ENCODE results near the gene SPDYE6. TPM values are rescaled to one million over a fixed set of nuclear protein-coding genes. Genes with fewer than 3 reads are reported as not detected.

The SPDYE6 gene
- total RNA-seq, 1 donor from 2014 or later = not detected

GRCh38 chr7:102297487-102298218 is 58.6 kb downstream of the SPDYE6 start:
- no peak for DNase-seq
- TF ChIP-seq CTCF (IDR thresholded peaks at IDR 0.05; ENCODE audit: partially characterized antibody, unreplicated experiment) = no peak
- H3K36me3 Mint-ChIP-seq (ENCODE audit: unreplicated experiment) = no peaks in the 10 kb centered on the region
- peaks cover 11% of the 10 kb centered on the region for H3K27me3 Mint-ChIP-seq (ENCODE audit: unreplicated experiment)
- H3K4me1 Mint-ChIP-seq (ENCODE audit: low read depth, unreplicated experiment) = peaks cover 11% of the 10 kb centered on the region
- peaks cover 12% of the 10 kb centered on the region for H3K9me3 Mint-ChIP-seq (ENCODE audit: unreplicated experiment)
- H3K27ac Mint-ChIP-seq (ENCODE audit: unreplicated experiment) = no peak overlapping the region
- H3K4me3 Mint-ChIP-seq (ENCODE audit: unreplicated experiment) = no peak overlapping the region

GRCh38 chr7:102296514-102296913 is 59.7 kb downstream of the SPDYE6 start:
- TF ChIP-seq CTCF (IDR thresholded peaks at IDR 0.05; ENCODE audit: partially characterized antibody, unreplicated experiment) = no peak
- H3K36me3 Mint-ChIP-seq (ENCODE audit: unreplicated experiment) = no peaks in the 10 kb centered on the region

GRCh38 chr7:102296179-102296438 is 60.1 kb downstream of the SPDYE6 start:
- no peak for TF ChIP-seq CTCF (IDR thresholded peaks at IDR 0.05; ENCODE audit: partially characterized antibody, unreplicated experiment)
- H3K36me3 Mint-ChIP-seq (ENCODE audit: unreplicated experiment) = no peaks in the 10 kb centered on the region
- DNase-seq = no peak
- H3K4me3 Mint-ChIP-seq (ENCODE audit: unreplicated experiment) = no peak overlapping the region
- H3K9me3 Mint-ChIP-seq (ENCODE audit: unreplicated experiment) = peaks cover 9% of the 10 kb centered on the region
- H3K27ac Mint-ChIP-seq (ENCODE audit: unreplicated experiment) = no peak overlapping the region
- peaks cover 6% of the 10 kb centered on the region for H3K27me3 Mint-ChIP-seq (ENCODE audit: unreplicated experiment)
- peaks cover 17% of the 10 kb centered on the region for H3K4me1 Mint-ChIP-seq (ENCODE audit: low read depth, unreplicated experiment)

More at GRCh38 chr7:102296514-102296913, 59.7 kb downstream of the SPDYE6 start:
- peaks cover 8% of the 10 kb centered on the region for H3K27me3 Mint-ChIP-seq (ENCODE audit: unreplicated experiment)
- no peak for DNase-seq
- H3K9me3 Mint-ChIP-seq (ENCODE audit: unreplicated experiment) = peaks cover 9% of the 10 kb centered on the region
- H3K27ac Mint-ChIP-seq (ENCODE audit: unreplicated experiment) = no peak overlapping the region
- no peak overlapping the region for H3K4me3 Mint-ChIP-seq (ENCODE audit: unreplicated experiment)
- H3K4me1 Mint-ChIP-seq (ENCODE audit: low read depth, unreplicated experiment) = peaks cover 13% of the 10 kb centered on the region

Small RNAs within 50 kb of the gene (microRNA-seq; reads per million reads assigned to microRNA genes)
- gene MIR548O (ENCODE audit: unreplicated experiment) = not detected

Other genes starting within 250 kb of the SPDYE6 start
- gene SH2B2, start 69.6 kb downstream of the SPDYE6 start, total RNA-seq (ENCODE audit: unreplicated experiment) = 11.6 TPM
- 31.0 TPM for gene PRKRIP1, start 39.9 kb upstream of the SPDYE6 start, total RNA-seq (ENCODE audit: unreplicated experiment)
- gene ORAI2, start 77.1 kb upstream of the SPDYE6 start, total RNA-seq (ENCODE audit: unreplicated experiment) = 31.8 TPM
- gene ALKBH4, start 108.4 kb upstream of the SPDYE6 start, total RNA-seq (ENCODE audit: unreplicated experiment) = 9.8 TPM
- 37.0 TPM for gene LRWD1, start 108.5 kb upstream of the SPDYE6 start, total RNA-seq (ENCODE audit: unreplicated experiment)
- gene POLR2J, start 122.5 kb upstream of the SPDYE6 start, total RNA-seq (ENCODE audit: unreplicated experiment) = 28.4 TPM
- gene RASA4B, start 161.3 kb upstream of the SPDYE6 start, total RNA-seq (ENCODE audit: unreplicated experiment) = 40.1 TPM
- 11.4 TPM for gene UPK3BL2, start 187.3 kb upstream of the SPDYE6 start, total RNA-seq (ENCODE audit: unreplicated experiment)
- not detected for gene SPDYE2, start 194.8 kb upstream of the SPDYE6 start, total RNA-seq (ENCODE audit: unreplicated experiment)
- 32.5 TPM for gene POLR2J3, start 216.1 kb upstream of the SPDYE6 start, total RNA-seq (ENCODE audit: unreplicated experiment)